NCI-H748 (cell line): ENCODE measurements around the gene CTXN2.
A peak's percentile ranks its signal among the peaks of the same experiment; 100 is the strongest.

ENCODE experiments used
- DNase-seq: peaks from one replicate; lab custom pipeline; 2025; ENCODE audit not compliant: unreplicated experiment; lab: John Stamatoyannopoulos, UW

Gene CTXN2

DNA sequence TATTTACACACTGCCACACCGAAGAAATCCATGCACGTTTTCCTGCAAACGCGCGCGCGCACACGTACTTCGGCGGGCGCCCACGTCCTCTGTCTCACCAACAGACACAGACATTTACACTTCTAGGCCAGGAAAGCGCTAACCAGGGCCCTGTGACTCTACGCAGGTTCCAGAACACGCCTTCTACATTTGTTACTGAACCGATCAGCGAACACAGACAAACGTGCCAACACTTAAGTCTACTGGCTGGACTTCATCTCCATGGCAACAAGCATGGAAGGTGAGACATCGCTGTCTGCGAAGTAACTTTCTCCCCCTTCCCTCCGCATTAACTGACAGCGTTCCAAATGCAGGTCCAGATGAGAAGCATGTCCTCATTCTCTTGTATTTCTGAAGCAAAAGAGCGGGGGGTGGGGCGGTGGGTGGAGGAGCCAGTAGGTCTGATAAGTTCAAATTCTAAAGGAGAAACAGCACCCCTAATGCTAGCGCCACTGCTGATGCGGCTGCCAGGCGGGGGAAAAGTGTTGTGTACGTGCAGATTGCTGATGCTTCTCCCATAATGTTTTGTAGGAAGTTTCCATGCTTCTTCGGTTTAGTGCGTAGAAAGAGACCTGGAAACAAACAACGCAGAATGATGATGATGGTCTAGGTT is at the start of gene CTXN2:
Gene CTXN2, plus strand, starts transcription at position 92 of the 652 bp plus-strand sequence. CDS start 9,636 bp downstream, outside the sequence.
- peak; percentile 87 for DNase-seq

GRCh38 chr15:48143856-48144255 is 47.6 kb upstream of the CTXN2 start:
- DNase-seq: no peak

DNA sequence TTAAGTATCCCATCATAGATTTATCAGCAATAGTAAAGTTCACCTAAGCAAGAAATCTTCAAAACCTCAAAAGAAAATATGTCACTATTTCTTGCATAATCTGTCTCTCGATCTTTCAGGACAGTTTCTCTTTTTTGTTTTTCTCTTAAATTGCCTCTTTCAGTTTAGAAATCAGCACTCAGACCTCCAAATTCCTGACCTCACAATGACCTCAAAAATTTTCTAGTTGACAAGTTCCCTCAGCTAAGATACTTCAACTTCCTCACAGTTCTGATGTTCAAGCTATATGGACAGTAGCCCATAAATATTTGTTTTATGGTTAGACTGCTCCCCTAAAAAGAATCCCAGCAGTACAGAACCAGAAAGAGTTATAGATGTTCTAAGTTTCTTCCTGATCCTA is 46.6 kb upstream of the CTXN2 start:
- DNase-seq: no peak

DNA sequence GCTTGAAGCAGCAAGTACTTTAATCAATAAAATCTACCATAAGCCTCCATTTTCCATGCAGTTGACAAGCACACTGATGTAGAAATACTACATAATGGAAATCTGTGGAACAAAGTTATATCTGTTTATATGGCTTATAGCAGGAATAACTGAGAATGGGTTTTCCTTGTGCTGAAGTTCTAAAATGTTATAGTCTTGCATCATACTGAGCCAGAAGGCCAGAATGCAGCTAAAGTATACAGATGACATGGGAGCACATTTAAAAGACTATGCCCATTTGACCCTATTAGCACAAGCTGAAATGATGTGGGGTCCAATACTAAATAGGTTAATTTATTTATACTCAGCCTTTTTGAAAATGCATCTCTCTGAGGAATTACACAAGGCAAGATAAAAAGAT is 45.5 kb upstream of the CTXN2 start:
- no peak for DNase-seq

- no peak for DNase-seq
These were observed 44.1 kb upstream of the CTXN2 start for GRCh38 chr15:48147358-48147757.

DNA sequence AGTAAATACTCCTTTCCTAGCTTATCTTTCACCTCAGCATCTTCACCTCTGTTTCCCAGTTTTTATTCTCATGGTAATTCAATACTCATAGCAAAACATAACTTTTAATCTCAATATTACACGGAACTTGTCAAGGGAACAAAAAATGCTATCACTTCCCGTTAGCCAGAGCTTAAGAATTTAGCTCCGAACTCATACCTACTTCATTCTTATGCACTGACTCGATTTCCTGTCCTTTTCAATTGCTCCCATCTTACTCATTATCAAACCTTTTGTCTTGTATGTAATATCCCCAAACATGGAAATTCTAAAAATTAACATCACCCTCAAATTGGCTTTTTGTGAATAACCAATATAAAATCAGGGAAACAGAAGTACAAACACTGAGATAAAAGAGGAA is 41.6 kb upstream of the CTXN2 start:
- no peak for DNase-seq

GRCh38 chr15:48153526-48153925 is 37.9 kb upstream of the CTXN2 start:
- DNase-seq: no peak

DNA sequence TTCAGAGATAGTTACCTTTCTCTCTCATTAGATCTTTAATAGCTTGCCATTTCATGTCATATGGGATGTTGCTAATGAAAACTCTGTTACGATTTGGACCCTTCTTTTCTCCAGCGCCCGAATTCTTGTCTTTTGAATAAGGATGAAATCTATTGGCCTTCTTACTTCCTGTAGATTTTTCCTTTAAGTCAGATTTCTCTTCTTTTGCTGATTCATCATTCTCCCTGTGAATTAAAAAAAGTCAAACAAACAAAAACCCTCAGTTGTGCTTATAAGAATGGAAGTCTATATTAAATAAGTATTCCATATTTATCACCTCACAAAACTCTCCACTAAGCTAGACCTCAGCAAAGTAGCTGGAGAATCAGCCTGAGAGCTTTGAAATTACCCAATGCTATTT is 22.8 kb upstream of the CTXN2 start:
- DNase-seq: no peak

GRCh38 chr15:48170981-48171380 is 20.5 kb upstream of the CTXN2 start:
- DNase-seq: peak; percentile 39

GRCh38 chr15:48175126-48175525 is 16.3 kb upstream of the CTXN2 start:
- no peak for DNase-seq

GRCh38 chr15:48176112-48176511 is 15.4 kb upstream of the CTXN2 start:
- DNase-seq: no peak

DNA sequence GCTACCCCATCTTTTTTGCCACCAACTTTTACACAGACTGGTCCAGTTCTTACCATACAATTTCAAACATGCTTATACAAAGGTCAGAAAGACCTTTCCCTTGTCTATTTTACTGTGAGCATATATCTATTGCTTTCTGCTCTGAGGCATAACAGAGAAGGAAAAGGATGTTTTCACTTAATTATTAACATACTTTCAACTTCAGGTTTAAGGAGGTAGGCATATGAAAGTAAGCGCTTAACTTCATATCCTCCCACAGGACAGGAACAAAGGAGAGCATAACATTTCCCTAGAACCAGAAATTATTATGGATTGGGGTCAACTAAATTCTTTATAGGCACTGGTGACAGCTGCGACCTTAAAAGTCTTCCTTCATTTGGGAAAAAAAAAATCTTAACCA is 14.5 kb upstream of the CTXN2 start:
- no peak for DNase-seq

DNA sequence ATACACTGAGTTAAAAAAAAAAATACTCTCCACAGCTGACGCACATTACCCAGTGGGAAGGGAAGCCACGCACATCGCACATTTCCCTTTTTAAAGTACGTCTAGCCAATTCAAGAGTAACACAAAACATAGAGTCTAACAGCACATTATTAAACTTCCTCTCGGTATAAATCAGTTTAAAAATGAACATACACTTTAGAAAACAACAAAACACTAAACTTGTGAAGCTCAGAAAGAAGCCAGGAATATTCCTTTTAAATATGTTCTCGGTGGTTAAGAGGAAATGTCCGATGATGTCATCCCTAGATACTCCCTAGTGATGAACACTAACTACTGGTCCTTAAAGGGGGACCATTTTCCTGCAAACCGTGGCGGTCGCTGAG is 14.1 kb upstream of the CTXN2 start:
- peak; percentile 63 for DNase-seq

DNA sequence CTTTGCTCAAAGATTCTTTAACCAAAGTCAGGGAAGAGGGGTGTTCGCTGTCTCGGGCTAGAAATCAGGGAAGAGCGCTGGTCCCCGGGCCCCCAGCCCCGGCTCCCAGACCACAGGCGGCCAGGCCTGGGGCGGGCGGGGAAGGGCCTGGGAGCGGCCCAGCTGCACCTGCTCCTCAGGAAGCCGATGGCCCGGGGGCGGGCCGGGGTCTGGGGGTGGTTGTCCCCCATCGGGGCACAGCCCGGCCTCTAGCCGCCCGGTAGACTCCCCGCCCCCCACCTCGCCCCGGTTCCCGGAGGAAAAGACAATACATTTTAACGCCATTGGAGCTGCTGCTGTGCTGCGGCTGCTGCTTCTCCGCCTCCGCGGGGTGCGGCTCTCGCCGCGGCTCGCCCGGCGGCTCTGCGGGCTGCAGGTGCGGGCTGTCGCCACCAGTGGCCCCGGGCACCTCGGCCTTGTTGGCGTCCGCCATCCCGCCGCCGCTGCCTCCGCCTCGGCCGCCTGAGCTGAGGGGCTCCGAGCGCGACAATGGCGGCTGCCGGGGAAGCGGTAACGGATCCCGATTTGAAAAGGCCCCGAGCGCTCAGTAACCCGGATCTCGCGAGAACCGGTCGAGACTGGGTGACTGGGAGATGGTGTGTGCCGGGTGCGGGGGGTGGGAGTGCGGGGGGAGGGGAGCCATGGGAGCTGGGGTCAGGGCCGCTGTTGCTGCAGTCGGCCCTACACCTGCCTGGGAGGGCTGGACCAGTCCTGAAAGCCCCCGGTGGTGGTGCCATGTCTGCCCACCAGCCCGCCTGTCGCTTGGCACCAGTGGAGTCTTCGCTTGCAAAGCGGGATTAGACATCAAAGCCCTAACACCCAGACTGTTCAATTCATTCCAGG is 13.5 kb upstream of the CTXN2 start, which contains the start of gene MYEF2:
Gene MYEF2, minus strand, starts transcription at position 530 of the 882 bp plus-strand sequence. Its CDS starts 58 bp downstream, at position 472.
- DNase-seq: peak; percentile 90

GRCh38 chr15:48178648-48178931 is 12.9 kb upstream of the CTXN2 start:
- DNase-seq: no peak

- no peak for DNase-seq
These were observed 8.7 kb upstream of the CTXN2 start for GRCh38 chr15:48182749-48183148.

- no peak for DNase-seq
These were observed 5.9 kb upstream of the CTXN2 start for GRCh38 chr15:48185529-48185928.

DNA sequence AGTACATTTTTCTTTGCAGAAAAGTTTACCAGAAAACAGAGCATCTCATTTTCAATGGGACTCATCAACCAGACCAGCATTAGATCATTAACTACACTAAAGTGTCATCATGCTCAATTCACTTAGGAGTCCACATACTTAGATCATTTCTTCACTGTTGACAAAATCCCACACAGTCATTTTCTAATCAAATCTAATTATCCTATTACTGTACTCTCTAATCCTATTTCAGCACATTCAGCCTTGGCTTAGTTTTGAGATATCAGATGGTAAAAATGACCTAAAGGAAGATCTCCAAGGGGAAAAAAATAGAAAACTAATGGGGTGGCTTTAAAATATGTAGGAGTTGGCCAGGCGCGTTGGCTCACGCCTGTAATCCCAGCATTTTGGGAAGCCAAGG is 5.2 kb upstream of the CTXN2 start:
- no peak for DNase-seq

DNA sequence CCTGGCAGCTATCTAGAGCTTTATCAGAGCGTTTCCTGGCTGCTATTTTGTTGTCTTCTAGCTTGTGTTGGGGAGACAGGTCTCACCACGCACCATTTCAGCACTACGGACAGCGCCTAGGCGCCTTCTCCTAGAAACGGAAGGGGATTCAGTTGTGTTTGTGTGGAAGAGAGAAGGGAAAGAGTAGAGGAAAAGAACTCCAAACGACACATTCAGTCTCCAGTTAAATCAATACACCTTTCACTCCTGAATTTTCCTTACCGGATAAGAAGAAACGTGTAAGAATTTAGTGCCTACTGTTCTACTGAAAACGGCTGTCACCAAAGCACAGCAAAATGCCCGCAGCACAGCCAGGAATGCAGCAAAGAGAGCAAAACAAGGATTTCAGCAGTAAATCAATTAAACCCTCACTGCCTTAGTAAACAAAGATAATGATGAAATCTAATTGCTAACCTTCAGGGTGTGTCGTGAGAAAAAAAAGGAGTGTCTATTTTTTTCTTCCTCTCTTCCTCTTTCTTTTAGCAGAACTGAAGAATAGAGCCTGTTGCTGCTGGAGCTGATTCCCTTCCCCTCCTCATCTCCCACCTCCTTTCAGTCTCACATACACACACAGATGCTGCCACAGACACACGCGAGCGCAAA is 412 bp upstream of the CTXN2 start:
- peak; percentile 46 for DNase-seq

DNA sequence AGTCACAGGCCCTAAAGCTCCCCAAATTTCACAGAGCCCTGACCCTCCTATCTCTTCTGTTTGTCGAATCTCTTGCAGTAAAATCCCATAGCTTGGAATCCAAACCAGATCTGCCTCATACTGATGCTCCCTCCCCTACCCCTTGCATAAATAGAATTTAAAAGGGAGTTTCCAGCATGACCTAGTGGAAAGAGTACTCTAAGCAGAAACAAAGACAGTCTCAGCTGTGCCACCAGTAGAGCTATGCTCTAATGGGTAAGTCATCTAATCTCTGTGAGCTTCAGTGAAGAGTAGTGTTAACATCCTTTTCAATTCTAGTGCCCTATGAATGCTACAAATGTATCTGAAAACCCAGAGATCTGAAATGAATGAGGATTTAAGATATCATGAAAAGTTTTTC is 10.6 kb downstream of the CTXN2 start:
- DNase-seq: no peak

DNA sequence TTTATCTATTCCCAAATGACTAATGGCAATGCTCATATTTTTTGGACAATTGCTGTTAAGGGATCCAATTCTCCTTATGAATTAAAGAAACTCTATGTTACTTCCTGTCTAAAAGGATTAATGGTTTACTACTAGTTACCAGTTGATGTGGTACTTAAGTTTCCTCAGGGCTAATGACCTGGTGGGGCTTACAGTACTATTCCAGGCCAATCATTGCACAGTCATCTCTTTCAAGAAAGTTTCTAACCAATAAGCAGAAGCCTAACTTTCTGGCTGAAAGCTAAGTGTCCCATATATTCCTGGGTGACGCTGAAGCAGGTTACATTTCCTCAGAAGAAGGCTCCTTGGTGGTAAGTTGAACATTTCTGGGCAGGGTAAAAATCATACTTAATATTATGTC is 14.5 kb downstream of the CTXN2 start, which contains the start of gene SLC12A1:
Gene SLC12A1, plus strand, starts transcription at position 322 of the 400 bp plus-strand sequence. CDS start 1,418 bp downstream, outside the sequence.
- no peak for DNase-seq

DNA sequence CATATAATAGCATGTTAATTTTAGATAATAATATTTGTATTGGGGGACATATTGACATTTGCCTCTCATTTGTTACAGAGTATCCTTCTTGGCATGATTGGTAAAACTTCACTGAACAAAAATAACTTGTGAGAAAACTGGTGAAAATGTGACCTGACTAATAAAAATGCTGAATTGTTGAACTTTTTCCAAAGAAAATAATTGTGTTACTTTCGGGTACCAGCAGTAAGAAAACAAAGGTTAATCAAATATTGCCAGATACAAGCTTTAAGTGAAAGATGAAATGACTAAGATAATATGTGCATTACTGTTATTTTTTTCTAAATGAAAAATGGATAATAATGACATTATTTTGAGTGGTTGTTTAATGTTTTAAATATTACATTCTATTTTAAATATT is 29.8 kb downstream of the CTXN2 start:
- DNase-seq: no peak
